Skeletal muscle cell (primary cell): ENCODE measurements around the gene JARID2.

Source experiments
- DNase-seq: peaks from one replicate; pipeline ENCODE4 v3.0.0-alpha.2; 2010; ENCODE audit warnings: low read depth
- H3K4me3 ChIP-seq: 2 replicates; pipeline ENCODE4 v1.5.1; 2011; ENCODE audit warnings: low read depth, mild to moderate bottlenecking, control low read depth, low read length, moderate library complexity

JARID2 gene

GRCh38 chr6:15485936-15486335 lies 240.1 kb downstream of the JARID2 start:
- no peak overlapping the region for H3K4me3 ChIP-seq
- no peak for DNase-seq

- H3K4me3 ChIP-seq: no peak overlapping the region
- no peak for DNase-seq
Observed at GRCh38 chr6:15487262-15487661, 241.4 kb downstream of the JARID2 start.

- H3K4me3 ChIP-seq: no peak overlapping the region
- no peak for DNase-seq
Observed at GRCh38 chr6:15489261-15489962, 243.5 kb downstream of the JARID2 start.

GRCh38 chr6:15490242-15491100 lies 244.6 kb downstream of the JARID2 start:
- DNase-seq: no peak
- no peak overlapping the region for H3K4me3 ChIP-seq

GRCh38 chr6:15491255-15491985 lies 245.6 kb downstream of the JARID2 start:
- H3K4me3 ChIP-seq: no peak overlapping the region
- peak; percentile 47 for DNase-seq

GRCh38 chr6:15491986-15492269 lies 246.1 kb downstream of the JARID2 start:
- no peak for DNase-seq

GRCh38 chr6:15493437-15494168 lies 247.7 kb downstream of the JARID2 start:
- H3K4me3 ChIP-seq: no peak overlapping the region
- DNase-seq: no peak

More at GRCh38 chr6:15491986-15492269, 246.1 kb downstream of the JARID2 start:
- H3K4me3 ChIP-seq: no peak overlapping the region

GRCh38 chr6:15495375-15495901 lies 249.6 kb downstream of the JARID2 start:
- peak; percentile 62 for DNase-seq
- H3K4me3 ChIP-seq: no peak overlapping the region

GRCh38 chr6:15496345-15497131 lies 250.7 kb downstream of the JARID2 start:
- no peak overlapping the region for H3K4me3 ChIP-seq
- DNase-seq: no peak

GRCh38 chr6:15498640-15499039 lies 252.8 kb downstream of the JARID2 start:
- no peak overlapping the region for H3K4me3 ChIP-seq
- DNase-seq: no peak

GRCh38 chr6:15499125-15499524 lies 253.3 kb downstream of the JARID2 start:
- DNase-seq: no peak

GRCh38 chr6:15499591-15499990 lies 253.7 kb downstream of the JARID2 start:
- H3K4me3 ChIP-seq: no peak overlapping the region
- DNase-seq: no peak

More at GRCh38 chr6:15499125-15499524, 253.3 kb downstream of the JARID2 start:
- no peak overlapping the region for H3K4me3 ChIP-seq

- no peak overlapping the region for H3K4me3 ChIP-seq
- no peak for DNase-seq
Observed at GRCh38 chr6:15500078-15500740, 254.3 kb downstream of the JARID2 start.

- no peak overlapping the region for H3K4me3 ChIP-seq
- DNase-seq: no peak
Observed at GRCh38 chr6:15500901-15501825, 255.3 kb downstream of the JARID2 start.

GRCh38 chr6:15501826-15502445 lies 256.1 kb downstream of the JARID2 start:
- peak; percentile 76 for DNase-seq
- H3K4me3 ChIP-seq: no peak overlapping the region

GRCh38 chr6:15502446-15503345 lies 256.8 kb downstream of the JARID2 start:
- H3K4me3 ChIP-seq: no peak overlapping the region

More at GRCh38 chr6:15502446-15503345, 256.8 kb downstream of the JARID2 start:
- no peak for DNase-seq
